Measurements from ENCODE around the gene MEI4.

The MEI4 gene

GRCh38 chr6:77652739-77653138 lies at the start of gene MEI4:
MEI4 (plus strand) TSS chr6:77653039; CDS start chr6:77690672, 37,633 bp downstream.
- no peak within 1 kb of the TSS for H3K4me3 ChIP-seq (replicated peaks in 1 of 2; ENCODE audit: low read depth in 2 of 2, low read length in 2 of 2)
- DNase-seq (ENCODE audit: low read depth in 2 of 2) = no peak
- no peak for TF ChIP-seq CTCF (IDR thresholded peaks at IDR 0.05; ENCODE audit: low read depth, low read length)

- no peak for TF ChIP-seq CTCF (IDR thresholded peaks at IDR 0.05; ENCODE audit: low read depth, low read length)
- DNase-seq (ENCODE audit: low read depth in 2 of 2) = no peak
- H3K4me3 ChIP-seq (replicated peaks in 1 of 2; ENCODE audit: low read depth in 2 of 2, low read length in 2 of 2) = no peak overlapping the region
Measured at GRCh38 chr6:77604476-77604875, 48.4 kb upstream of the MEI4 start.

GRCh38 chr6:77607004-77607403 lies 45.8 kb upstream of the MEI4 start:
- DNase-seq (ENCODE audit: low read depth in 2 of 2) = no peak
- TF ChIP-seq CTCF (IDR thresholded peaks at IDR 0.05; ENCODE audit: low read depth, low read length) = no peak
- H3K4me3 ChIP-seq (replicated peaks in 1 of 2; ENCODE audit: low read depth in 2 of 2, low read length in 2 of 2) = no peak overlapping the region

GRCh38 chr6:77609106-77609505 lies 43.7 kb upstream of the MEI4 start:
- H3K4me3 ChIP-seq (replicated peaks in 1 of 2; ENCODE audit: low read depth in 2 of 2, low read length in 2 of 2) = no peak overlapping the region
- no peak for TF ChIP-seq CTCF (IDR thresholded peaks at IDR 0.05; ENCODE audit: low read depth, low read length)
- DNase-seq (ENCODE audit: low read depth in 2 of 2) = no peak

- TF ChIP-seq CTCF (IDR thresholded peaks at IDR 0.05; ENCODE audit: low read depth, low read length) = no peak
- no peak overlapping the region for H3K4me3 ChIP-seq (replicated peaks in 1 of 2; ENCODE audit: low read depth in 2 of 2, low read length in 2 of 2)
- DNase-seq (ENCODE audit: low read depth in 2 of 2) = no peak
Measured at GRCh38 chr6:77619114-77619513, 33.7 kb upstream of the MEI4 start.

- peak in 1 of 2 donors; percentile 16 for DNase-seq (ENCODE audit: low read depth in 2 of 2)
- TF ChIP-seq CTCF (IDR thresholded peaks at IDR 0.05; ENCODE audit: low read depth, low read length) = peak; percentile 51
- H3K4me3 ChIP-seq (replicated peaks in 1 of 2; ENCODE audit: low read depth in 2 of 2, low read length in 2 of 2) = no peak overlapping the region
Measured at GRCh38 chr6:77620278-77620882, 32.5 kb upstream of the MEI4 start.

GRCh38 chr6:77624515-77624914 lies 28.3 kb upstream of the MEI4 start:
- no peak overlapping the region for H3K4me3 ChIP-seq (replicated peaks in 1 of 2; ENCODE audit: low read depth in 2 of 2, low read length in 2 of 2)
- TF ChIP-seq CTCF (IDR thresholded peaks at IDR 0.05; ENCODE audit: low read depth, low read length) = no peak
- no peak for DNase-seq (ENCODE audit: low read depth in 2 of 2)
